ENCODE results near the gene SLC23A1. TPM values are rescaled to one million over a fixed set of nuclear protein-coding genes. Genes with fewer than 3 reads are reported as not detected.

Gene SLC23A1
- total and polyA plus RNA-seq, 9 of the 15 experiments (the other 6 are each of a cell fraction or from before 2014, with no cell fraction given) = 0.03 to 0.20 (median 0.05) TPM; not detected in 5

DNA sequence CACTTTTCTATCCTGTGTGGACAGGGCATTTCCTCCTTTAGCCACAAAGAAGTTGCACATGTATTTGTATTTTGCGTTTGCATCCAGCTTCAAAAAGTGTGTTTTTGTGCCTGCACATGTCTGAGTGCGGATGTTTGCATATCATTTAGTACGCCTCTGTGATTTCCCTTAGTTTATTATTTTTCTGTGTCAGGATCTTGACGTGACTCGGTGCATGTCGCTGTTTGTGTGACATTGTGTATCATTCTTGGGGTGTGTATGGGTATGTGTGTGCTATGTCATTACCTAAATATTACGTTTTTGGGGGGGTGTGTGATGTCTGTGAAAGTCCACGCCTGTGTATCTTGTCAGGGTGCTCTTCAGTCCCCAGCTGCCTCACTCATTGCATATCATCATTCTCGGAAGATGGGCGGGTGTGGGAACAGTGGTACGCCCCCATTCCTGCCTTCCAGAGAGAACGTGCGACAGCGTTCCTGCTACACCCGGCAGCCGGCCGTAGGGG is 41.9 kb downstream of the SLC23A1 start (continued):
- TF ChIP-seq, protein P1, sequence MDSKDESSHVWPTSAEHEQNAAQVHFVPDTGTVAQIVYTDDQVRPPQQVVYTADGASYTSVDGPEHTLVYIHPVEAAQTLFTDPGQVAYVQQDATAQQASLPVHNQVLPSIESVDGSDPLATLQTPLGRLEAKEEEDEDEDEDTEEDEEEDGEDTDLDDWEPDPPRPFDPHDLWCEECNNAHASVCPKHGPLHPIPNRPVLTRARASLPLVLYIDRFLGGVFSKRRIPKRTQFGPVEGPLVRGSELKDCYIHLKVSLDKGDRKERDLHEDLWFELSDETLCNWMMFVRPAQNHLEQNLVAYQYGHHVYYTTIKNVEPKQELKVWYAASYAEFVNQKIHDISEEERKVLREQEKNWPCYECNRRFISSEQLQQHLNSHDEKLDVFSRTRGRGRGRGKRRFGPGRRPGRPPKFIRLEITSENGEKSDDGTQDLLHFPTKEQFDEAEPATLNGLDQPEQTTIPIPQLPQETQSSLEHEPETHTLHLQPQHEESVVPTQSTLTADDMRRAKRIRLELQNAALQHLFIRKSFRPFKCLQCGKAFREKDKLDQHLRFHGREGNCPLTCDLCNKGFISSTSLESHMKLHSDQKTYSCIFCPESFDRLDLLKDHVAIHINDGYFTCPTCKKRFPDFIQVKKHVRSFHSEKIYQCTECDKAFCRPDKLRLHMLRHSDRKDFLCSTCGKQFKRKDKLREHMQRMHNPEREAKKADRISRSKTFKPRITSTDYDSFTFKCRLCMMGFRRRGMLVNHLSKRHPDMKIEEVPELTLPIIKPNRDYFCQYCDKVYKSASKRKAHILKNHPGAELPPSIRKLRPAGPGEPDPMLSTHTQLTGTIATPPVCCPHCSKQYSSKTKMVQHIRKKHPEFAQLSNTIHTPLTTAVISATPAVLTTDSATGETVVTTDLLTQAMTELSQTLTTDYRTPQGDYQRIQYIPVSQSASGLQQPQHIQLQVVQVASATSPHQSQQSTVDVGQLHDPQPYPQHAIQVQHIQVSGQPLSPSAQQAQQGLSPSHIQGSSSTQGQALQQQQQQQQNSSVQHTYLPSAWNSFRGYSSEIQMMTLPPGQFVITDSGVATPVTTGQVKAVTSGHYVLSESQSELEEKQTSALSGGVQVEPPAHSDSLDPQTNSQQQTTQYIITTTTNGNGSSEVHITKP (IDR thresholded peaks at IDR 0.05; ENCODE audit: partially characterized antibody) = peak; percentile 65
- TF ChIP-seq BCOR (IDR thresholded peaks at IDR 0.05) = no peak
- no peak for TF ChIP-seq TAL1 (IDR thresholded peaks at IDR 0.05)
- TF ChIP-seq, protein P2, sequence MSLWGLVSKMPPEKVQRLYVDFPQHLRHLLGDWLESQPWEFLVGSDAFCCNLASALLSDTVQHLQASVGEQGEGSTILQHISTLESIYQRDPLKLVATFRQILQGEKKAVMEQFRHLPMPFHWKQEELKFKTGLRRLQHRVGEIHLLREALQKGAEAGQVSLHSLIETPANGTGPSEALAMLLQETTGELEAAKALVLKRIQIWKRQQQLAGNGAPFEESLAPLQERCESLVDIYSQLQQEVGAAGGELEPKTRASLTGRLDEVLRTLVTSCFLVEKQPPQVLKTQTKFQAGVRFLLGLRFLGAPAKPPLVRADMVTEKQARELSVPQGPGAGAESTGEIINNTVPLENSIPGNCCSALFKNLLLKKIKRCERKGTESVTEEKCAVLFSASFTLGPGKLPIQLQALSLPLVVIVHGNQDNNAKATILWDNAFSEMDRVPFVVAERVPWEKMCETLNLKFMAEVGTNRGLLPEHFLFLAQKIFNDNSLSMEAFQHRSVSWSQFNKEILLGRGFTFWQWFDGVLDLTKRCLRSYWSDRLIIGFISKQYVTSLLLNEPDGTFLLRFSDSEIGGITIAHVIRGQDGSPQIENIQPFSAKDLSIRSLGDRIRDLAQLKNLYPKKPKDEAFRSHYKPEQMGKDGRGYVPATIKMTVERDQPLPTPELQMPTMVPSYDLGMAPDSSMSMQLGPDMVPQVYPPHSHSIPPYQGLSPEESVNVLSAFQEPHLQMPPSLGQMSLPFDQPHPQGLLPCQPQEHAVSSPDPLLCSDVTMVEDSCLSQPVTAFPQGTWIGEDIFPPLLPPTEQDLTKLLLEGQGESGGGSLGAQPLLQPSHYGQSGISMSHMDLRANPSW (CRISPR knock-in tag; IDR thresholded peaks at IDR 0.05) = no peak
- TF ChIP-seq, protein P3, sequence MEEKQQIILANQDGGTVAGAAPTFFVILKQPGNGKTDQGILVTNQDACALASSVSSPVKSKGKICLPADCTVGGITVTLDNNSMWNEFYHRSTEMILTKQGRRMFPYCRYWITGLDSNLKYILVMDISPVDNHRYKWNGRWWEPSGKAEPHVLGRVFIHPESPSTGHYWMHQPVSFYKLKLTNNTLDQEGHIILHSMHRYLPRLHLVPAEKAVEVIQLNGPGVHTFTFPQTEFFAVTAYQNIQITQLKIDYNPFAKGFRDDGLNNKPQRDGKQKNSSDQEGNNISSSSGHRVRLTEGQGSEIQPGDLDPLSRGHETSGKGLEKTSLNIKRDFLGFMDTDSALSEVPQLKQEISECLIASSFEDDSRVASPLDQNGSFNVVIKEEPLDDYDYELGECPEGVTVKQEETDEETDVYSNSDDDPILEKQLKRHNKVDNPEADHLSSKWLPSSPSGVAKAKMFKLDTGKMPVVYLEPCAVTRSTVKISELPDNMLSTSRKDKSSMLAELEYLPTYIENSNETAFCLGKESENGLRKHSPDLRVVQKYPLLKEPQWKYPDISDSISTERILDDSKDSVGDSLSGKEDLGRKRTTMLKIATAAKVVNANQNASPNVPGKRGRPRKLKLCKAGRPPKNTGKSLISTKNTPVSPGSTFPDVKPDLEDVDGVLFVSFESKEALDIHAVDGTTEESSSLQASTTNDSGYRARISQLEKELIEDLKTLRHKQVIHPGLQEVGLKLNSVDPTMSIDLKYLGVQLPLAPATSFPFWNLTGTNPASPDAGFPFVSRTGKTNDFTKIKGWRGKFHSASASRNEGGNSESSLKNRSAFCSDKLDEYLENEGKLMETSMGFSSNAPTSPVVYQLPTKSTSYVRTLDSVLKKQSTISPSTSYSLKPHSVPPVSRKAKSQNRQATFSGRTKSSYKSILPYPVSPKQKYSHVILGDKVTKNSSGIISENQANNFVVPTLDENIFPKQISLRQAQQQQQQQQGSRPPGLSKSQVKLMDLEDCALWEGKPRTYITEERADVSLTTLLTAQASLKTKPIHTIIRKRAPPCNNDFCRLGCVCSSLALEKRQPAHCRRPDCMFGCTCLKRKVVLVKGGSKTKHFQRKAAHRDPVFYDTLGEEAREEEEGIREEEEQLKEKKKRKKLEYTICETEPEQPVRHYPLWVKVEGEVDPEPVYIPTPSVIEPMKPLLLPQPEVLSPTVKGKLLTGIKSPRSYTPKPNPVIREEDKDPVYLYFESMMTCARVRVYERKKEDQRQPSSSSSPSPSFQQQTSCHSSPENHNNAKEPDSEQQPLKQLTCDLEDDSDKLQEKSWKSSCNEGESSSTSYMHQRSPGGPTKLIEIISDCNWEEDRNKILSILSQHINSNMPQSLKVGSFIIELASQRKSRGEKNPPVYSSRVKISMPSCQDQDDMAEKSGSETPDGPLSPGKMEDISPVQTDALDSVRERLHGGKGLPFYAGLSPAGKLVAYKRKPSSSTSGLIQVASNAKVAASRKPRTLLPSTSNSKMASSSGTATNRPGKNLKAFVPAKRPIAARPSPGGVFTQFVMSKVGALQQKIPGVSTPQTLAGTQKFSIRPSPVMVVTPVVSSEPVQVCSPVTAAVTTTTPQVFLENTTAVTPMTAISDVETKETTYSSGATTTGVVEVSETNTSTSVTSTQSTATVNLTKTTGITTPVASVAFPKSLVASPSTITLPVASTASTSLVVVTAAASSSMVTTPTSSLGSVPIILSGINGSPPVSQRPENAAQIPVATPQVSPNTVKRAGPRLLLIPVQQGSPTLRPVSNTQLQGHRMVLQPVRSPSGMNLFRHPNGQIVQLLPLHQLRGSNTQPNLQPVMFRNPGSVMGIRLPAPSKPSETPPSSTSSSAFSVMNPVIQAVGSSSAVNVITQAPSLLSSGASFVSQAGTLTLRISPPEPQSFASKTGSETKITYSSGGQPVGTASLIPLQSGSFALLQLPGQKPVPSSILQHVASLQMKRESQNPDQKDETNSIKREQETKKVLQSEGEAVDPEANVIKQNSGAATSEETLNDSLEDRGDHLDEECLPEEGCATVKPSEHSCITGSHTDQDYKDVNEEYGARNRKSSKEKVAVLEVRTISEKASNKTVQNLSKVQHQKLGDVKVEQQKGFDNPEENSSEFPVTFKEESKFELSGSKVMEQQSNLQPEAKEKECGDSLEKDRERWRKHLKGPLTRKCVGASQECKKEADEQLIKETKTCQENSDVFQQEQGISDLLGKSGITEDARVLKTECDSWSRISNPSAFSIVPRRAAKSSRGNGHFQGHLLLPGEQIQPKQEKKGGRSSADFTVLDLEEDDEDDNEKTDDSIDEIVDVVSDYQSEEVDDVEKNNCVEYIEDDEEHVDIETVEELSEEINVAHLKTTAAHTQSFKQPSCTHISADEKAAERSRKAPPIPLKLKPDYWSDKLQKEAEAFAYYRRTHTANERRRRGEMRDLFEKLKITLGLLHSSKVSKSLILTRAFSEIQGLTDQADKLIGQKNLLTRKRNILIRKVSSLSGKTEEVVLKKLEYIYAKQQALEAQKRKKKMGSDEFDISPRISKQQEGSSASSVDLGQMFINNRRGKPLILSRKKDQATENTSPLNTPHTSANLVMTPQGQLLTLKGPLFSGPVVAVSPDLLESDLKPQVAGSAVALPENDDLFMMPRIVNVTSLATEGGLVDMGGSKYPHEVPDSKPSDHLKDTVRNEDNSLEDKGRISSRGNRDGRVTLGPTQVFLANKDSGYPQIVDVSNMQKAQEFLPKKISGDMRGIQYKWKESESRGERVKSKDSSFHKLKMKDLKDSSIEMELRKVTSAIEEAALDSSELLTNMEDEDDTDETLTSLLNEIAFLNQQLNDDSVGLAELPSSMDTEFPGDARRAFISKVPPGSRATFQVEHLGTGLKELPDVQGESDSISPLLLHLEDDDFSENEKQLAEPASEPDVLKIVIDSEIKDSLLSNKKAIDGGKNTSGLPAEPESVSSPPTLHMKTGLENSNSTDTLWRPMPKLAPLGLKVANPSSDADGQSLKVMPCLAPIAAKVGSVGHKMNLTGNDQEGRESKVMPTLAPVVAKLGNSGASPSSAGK (IDR thresholded peaks at IDR 0.05) = 0 out of 2 replicates have a peak, but pooled peaks have one; percentile 50
- no peak for TF ChIP-seq ZNF134 (CRISPR knock-in tag; conservative IDR thresholded peaks at IDR 0.05)
- TF ChIP-seq, protein P4, sequence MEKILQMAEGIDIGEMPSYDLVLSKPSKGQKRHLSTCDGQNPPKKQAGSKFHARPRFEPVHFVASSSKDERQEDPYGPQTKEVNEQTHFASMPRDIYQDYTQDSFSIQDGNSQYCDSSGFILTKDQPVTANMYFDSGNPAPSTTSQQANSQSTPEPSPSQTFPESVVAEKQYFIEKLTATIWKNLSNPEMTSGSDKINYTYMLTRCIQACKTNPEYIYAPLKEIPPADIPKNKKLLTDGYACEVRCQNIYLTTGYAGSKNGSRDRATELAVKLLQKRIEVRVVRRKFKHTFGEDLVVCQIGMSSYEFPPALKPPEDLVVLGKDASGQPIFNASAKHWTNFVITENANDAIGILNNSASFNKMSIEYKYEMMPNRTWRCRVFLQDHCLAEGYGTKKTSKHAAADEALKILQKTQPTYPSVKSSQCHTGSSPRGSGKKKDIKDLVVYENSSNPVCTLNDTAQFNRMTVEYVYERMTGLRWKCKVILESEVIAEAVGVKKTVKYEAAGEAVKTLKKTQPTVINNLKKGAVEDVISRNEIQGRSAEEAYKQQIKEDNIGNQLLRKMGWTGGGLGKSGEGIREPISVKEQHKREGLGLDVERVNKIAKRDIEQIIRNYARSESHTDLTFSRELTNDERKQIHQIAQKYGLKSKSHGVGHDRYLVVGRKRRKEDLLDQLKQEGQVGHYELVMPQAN (IDR thresholded peaks at IDR 0.05; ENCODE audit: borderline replicate concordance) = peak; percentile 77; the same call in 1 of the 2 replicates
